Activated B cell treated with CpG ODN at 0.5 μM for 24 hours (primary cell): ENCODE results near the gene FAM221B. TPM values are rescaled to one million over a fixed set of nuclear protein-coding genes. Genes with fewer than 3 reads are reported as not detected.

Experiments used
- ATAC-seq: fragments of 200-7000 bp; cut with Tn5 transposase; one replicate; pipeline ENCODE4 v1.10.0; 2021; ENCODE audit warnings: low read depth, mild to moderate bottlenecking, moderate library complexity
- CTCF ChIA-PET: fragments of 350-600 bp; sonication (Branson Sonifier 250); formaldehyde crosslinking; loops from one replicate; lab custom pipeline; 2021; ENCODE audit warnings: antibody characterized with exemption; lab: Charles Lee
- POLR2A ChIA-PET: fragments of 350-600 bp; sonication (Branson Sonifier 250); formaldehyde crosslinking; loops from one replicate; lab custom pipeline; 2021; ENCODE audit warnings: antibody characterized with exemption; lab: Charles Lee
- DNase-seq: peaks from one replicate; pipeline ENCODE4 v3.0.0; 2022
- H3K27ac Mint-ChIP-seq: one replicate; pipeline ENCODE4 v1.8.0; 2020; ENCODE audit warnings: mixed read lengths
- H3K27me3 Mint-ChIP-seq: one replicate; pipeline ENCODE4 v1.8.0; 2021; ENCODE audit warnings: mixed read lengths
- H3K36me3 Mint-ChIP-seq: one replicate; pipeline ENCODE4 v1.8.0; 2021; ENCODE audit warnings: low read depth, mixed read lengths
- H3K4me1 Mint-ChIP-seq: one replicate; pipeline ENCODE4 v1.8.0; 2021; ENCODE audit warnings: mixed read lengths
- H3K4me3 Mint-ChIP-seq: one replicate; pipeline ENCODE4 v1.8.0; 2020; ENCODE audit warnings: mild to moderate bottlenecking, mixed read lengths
- H3K9me3 Mint-ChIP-seq: one replicate; pipeline ENCODE4 v1.8.0; 2020; ENCODE audit warnings: mixed read lengths
- CTCF ChIP-seq: fragments of 200-600 bp; IDR thresholded peaks from one replicate; pipeline ENCODE4 v1.8.0; 2022; ENCODE audit warnings: antibody characterized with exemption, mild to moderate bottlenecking
- intact Hi-C: fragments of 100-400 bp; cut with micrococcal nuclease; formaldehyde crosslinking; loops from one replicate; pipeline ENCODE4 v1.15.1; 2024
- total RNA-seq: library from RNA; stranded (reverse); gene quantifications from 2 replicates; pipeline ENCODE4 v1.2.3, GENCODE V29; 2022

FAM221B gene
- total RNA-seq, 1 donor from 2014 or later: not detected

GRCh38 chr9:35842020-35842745, 13.7 kb upstream of the FAM221B start:
- CTCF ChIA-PET: interaction anchor here (0.8 to 2.1 kb wide), 4 partner anchors 8 to 1670 kb away, joined by 3 to 10 read pairs (median 4); partner anchors contain the start of gene TMEM8B
- no peaks in the 10 kb centered on the region for H3K27me3 Mint-ChIP-seq
- POLR2A ChIA-PET: interaction anchor here (0.7 to 1.2 kb wide), 2 partner anchors 13 to 151 kb away, joined by 3 to 4 read pairs; partner anchors contain the start of gene FAM221B
- H3K4me1 Mint-ChIP-seq: peaks cover 62% of the 10 kb centered on the region
- intact Hi-C loops: no loop called here
- ATAC-seq (no peak), DNase-seq (no peak)
- no peak for TF ChIP-seq CTCF
- H3K9me3 Mint-ChIP-seq: no peaks in the 10 kb centered on the region
- H3K27ac Mint-ChIP-seq: no peak overlapping the region
- no peaks in the 10 kb centered on the region for H3K36me3 Mint-ChIP-seq
- H3K4me3 Mint-ChIP-seq: no peak overlapping the region

DNA sequence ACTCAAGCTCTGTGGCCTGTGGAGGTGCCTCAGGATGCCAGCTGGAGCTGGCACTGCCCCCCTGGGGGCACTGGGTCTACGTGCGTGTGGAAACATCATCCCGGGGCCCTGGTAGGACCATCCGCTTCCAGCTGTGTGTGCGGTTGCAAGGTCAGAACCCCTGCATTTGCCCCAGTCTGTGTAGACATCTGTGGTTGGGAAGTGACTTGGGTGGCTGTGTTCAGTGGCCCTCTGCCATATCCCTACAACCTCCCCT, 13.0 kb upstream of the FAM221B start:
- Mint-ChIP-seq H3K36me3 (no peaks in the 10 kb centered on the region), H3K4me3 (no peak overlapping the region), H3K27me3 (no peaks in the 10 kb centered on the region), H3K9me3 (no peaks in the 10 kb centered on the region), H3K4me1 (peaks cover 56% of the 10 kb centered on the region), H3K27ac (no peak overlapping the region)
- no peak for TF ChIP-seq CTCF
- intact Hi-C loops: no loop called here
- ATAC-seq (no peak), DNase-seq (no peak)
- ChIA-PET CTCF (interaction anchor here (0.8 to 2.1 kb wide), 3 partner anchors 13 to 1670 kb away, joined by 3 to 10 read pairs (median 4); partner anchors contain the start of gene TMEM8B), POLR2A (interaction anchor here (1.2 to 1.4 kb wide), 2 partner anchors 13 to 27 kb away, joined by 3 to 4 read pairs; partner anchors contain the start of genes FAM221B and HINT2)

DNA sequence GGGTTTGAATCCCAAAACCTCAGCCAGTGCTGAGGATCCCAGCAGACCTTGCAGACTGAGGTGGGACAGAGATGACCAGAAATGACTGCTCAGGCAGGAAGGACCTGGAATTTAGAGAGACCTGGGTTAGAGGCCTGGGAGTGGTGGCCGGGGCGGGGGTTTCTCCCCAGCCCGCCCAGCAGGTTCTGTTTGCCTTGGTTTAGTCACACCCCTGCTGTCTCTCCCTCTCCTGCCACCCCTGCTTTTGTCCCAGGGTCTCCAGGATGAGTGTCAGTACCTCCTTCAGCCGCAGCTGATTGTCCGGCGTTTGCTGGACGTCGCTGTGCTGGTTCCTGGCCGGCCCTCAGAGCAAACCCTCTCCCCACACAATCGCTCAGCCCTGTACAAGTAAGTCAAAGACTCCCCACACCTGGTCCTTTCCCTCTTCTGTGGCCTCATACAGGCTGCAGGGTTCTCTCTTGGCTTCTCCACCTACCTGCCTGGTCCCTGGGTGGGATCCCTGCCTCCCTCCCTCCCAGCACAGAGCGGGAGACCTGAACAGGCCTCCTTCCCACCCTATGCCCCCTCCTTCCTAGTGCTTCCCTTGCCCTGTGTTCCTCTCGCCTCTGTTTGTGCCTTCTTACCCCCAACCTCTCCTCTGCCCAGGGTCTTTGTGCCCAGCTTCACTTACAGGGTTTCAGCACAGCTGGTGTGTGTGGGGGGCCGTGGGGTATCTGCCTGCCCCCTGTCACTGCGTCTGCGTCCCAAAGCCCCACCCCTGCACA, 12.5 kb upstream of the FAM221B start:
- Mint-ChIP-seq H3K27me3 (no peaks in the 10 kb centered on the region), H3K9me3 (no peaks in the 10 kb centered on the region), H3K4me3 (no peak overlapping the region), H3K27ac (no peak overlapping the region), H3K36me3 (no peaks in the 10 kb centered on the region), H3K4me1 (peaks cover 53% of the 10 kb centered on the region)
- ChIA-PET CTCF (interaction anchor here (0.8 to 6.0 kb wide), 4 partner anchors 14 to 1669 kb away, joined by 3 to 28 read pairs (median 8); no protein-coding TSS in a partner anchor), POLR2A (interaction anchor here (1.2 to 1.4 kb wide), 2 partner anchors 12 to 27 kb away, joined by 3 to 4 read pairs; partner anchors contain the start of genes FAM221B and HINT2)
- ATAC-seq: no peak
- no peak for DNase-seq
- intact Hi-C loops: no loop called here
- no peak for TF ChIP-seq CTCF

- Mint-ChIP-seq H3K9me3 (no peaks in the 10 kb centered on the region), H3K36me3 (no peaks in the 10 kb centered on the region), H3K27ac (no peak overlapping the region), H3K4me1 (peaks cover 50% of the 10 kb centered on the region), H3K27me3 (no peaks in the 10 kb centered on the region), H3K4me3 (no peak overlapping the region)
- CTCF ChIA-PET: interaction anchor here (1.5 to 6.0 kb wide), 2 partner anchors 14 to 42 kb away, joined by 6 to 28 read pairs; no protein-coding TSS in a partner anchor
- DNase-seq (no peak), ATAC-seq (peak; percentile 51)
- POLR2A ChIA-PET: interaction anchor here (0.9 kb wide), 1 partner anchor 11 kb away, joined by 4 read pairs; the partner anchor contains the start of genes FAM221B and TMEM8B
- TF ChIP-seq CTCF: no peak
- intact Hi-C loops: no loop called here
Observed at GRCh38 chr9:35839926-35840325, 11.4 kb upstream of the FAM221B start.

DNA sequence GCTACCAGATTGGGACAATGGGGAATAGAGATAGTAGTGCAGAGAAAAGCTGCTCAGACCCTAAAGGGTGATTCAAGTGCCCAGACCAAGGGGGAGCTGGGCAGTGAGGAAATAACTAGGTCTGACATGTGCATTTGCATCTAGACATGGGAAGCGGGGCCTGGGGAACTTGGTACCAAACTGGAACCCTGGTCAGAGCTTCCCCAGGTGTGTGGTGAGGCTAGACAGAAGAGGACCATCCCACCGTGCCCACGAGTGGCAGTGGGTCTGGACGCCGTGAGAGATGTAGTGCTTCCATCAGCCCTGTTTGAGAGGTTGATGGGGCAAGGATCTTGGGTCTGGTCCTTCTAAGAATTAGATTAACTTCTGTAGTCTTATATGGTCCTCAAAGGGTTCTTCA, 8.1 kb upstream of the FAM221B start:
- no peak overlapping the region for H3K4me3 Mint-ChIP-seq
- H3K36me3 Mint-ChIP-seq: no peaks in the 10 kb centered on the region
- peaks cover 43% of the 10 kb centered on the region for H3K4me1 Mint-ChIP-seq
- no peak for DNase-seq
- TF ChIP-seq CTCF: no peak
- CTCF ChIA-PET: interaction anchor here (1.9 to 6.0 kb wide), 2 partner anchors 10 to 46 kb away, joined by 10 to 28 read pairs; no protein-coding TSS in a partner anchor
- intact Hi-C loops: no loop called here
- H3K27ac Mint-ChIP-seq: no peak overlapping the region
- H3K27me3 Mint-ChIP-seq: no peaks in the 10 kb centered on the region
- ATAC-seq: no peak
- POLR2A ChIA-PET: no interaction called here
- no peaks in the 10 kb centered on the region for H3K9me3 Mint-ChIP-seq
